Progenitor cell of endocrine pancreas (in vitro differentiated cells): ENCODE results near the gene CPOX. TPM values are rescaled to one million over a fixed set of nuclear protein-coding genes. Genes with fewer than 3 reads are reported as not detected.

Experiments
- DNase-seq: peaks from one replicate; pipeline ENCODE4 v3.0.0; 2021; ENCODE audit warnings: low spot score; ENCODE audit not compliant: unreplicated experiment
- H3K27ac Mint-ChIP-seq: 2 replicates; pipeline ENCODE4 v1.8.0; 2021; ENCODE audit warnings: mild to moderate bottlenecking, moderate library complexity, mixed read lengths
- H3K27me3 Mint-ChIP-seq: 2 replicates; pipeline ENCODE4 v1.8.0; 2021; ENCODE audit warnings: mixed read lengths
- H3K36me3 Mint-ChIP-seq: 2 replicates; pipeline ENCODE4 v1.8.0; 2022; ENCODE audit warnings: mixed read lengths; ENCODE audit not compliant: insufficient read depth
- H3K4me1 Mint-ChIP-seq: 2 replicates; pipeline ENCODE4 v1.8.0; 2021; ENCODE audit warnings: low read depth, mixed read lengths
- H3K4me3 Mint-ChIP-seq: 2 replicates; pipeline ENCODE4 v1.8.0; 2021; ENCODE audit warnings: low read depth, mild to moderate bottlenecking, moderate library complexity, mixed read lengths
- H3K9me3 Mint-ChIP-seq: 2 replicates; pipeline ENCODE4 v1.8.0; 2021; ENCODE audit warnings: low read depth, mixed read lengths
- CTCF ChIP-seq: fragments of 200-600 bp; sonication (generic); IDR thresholded peaks from one replicate; pipeline ENCODE4 v1.5.0; 2021; ENCODE audit warnings: antibody characterized with exemption, mild to moderate bottlenecking; ENCODE audit not compliant: unreplicated experiment
- total RNA-seq: library from RNA; stranded (reverse); gene quantifications from 2 replicates; pipeline ENCODE4 v1.2.1, GENCODE V29; 2021

CPOX gene
- total RNA-seq, 1 donor from 2014 or later = 24.4 TPM

- Mint-ChIP-seq H3K9me3 (no peaks in the 10 kb centered on the region), H3K36me3 (peaks cover 10% of the 10 kb centered on the region), H3K27me3 (no peaks in the 10 kb centered on the region), H3K4me1 (peaks cover 9% of the 10 kb centered on the region), H3K4me3 (peak overlapping the region; percentile 91), H3K27ac (peak overlapping the region; percentile 7)
- TF ChIP-seq CTCF = no peak
- DNase-seq = no peak
These were observed 971 bp downstream of the CPOX start for GRCh38 chr3:98592345-98592935.

- H3K27me3 Mint-ChIP-seq = no peaks in the 10 kb centered on the region
These were observed 3.9 kb downstream of the CPOX start for GRCh38 chr3:98589331-98590036.

GRCh38 chr3:98588065-98588464 is 5.3 kb downstream of the CPOX start:
- no peak for DNase-seq
- no peak overlapping the region for H3K4me3 Mint-ChIP-seq
- H3K36me3 Mint-ChIP-seq = peaks cover 22% of the 10 kb centered on the region
- peak; percentile 17 for TF ChIP-seq CTCF
- no peaks in the 10 kb centered on the region for H3K27me3 Mint-ChIP-seq
- no peaks in the 10 kb centered on the region for H3K9me3 Mint-ChIP-seq
- no peak overlapping the region for H3K27ac Mint-ChIP-seq
- H3K4me1 Mint-ChIP-seq = peaks cover 9% of the 10 kb centered on the region

More at GRCh38 chr3:98589331-98590036, 3.9 kb downstream of the CPOX start:
- Mint-ChIP-seq H3K27ac (no peak overlapping the region), H3K4me3 (no peak overlapping the region), H3K9me3 (no peaks in the 10 kb centered on the region), H3K4me1 (peaks cover 9% of the 10 kb centered on the region), H3K36me3 (peaks cover 19% of the 10 kb centered on the region)
- no peak for DNase-seq
- no peak for TF ChIP-seq CTCF

GRCh38 chr3:98587654-98588053 is 5.8 kb downstream of the CPOX start:
- DNase-seq = no peak
- Mint-ChIP-seq H3K4me1 (peaks cover 6% of the 10 kb centered on the region), H3K4me3 (no peak overlapping the region), H3K36me3 (peaks cover 25% of the 10 kb centered on the region), H3K9me3 (no peaks in the 10 kb centered on the region), H3K27me3 (no peaks in the 10 kb centered on the region), H3K27ac (no peak overlapping the region)
- TF ChIP-seq CTCF = no peak

GRCh38 chr3:98584547-98584946 is 8.9 kb downstream of the CPOX start:
- peaks cover 26% of the 10 kb centered on the region for H3K36me3 Mint-ChIP-seq
- no peaks in the 10 kb centered on the region for H3K4me1 Mint-ChIP-seq
- no peak overlapping the region for H3K27ac Mint-ChIP-seq
- no peak for TF ChIP-seq CTCF
- no peaks in the 10 kb centered on the region for H3K27me3 Mint-ChIP-seq
- no peak overlapping the region for H3K4me3 Mint-ChIP-seq
- no peak for DNase-seq
- H3K9me3 Mint-ChIP-seq = no peaks in the 10 kb centered on the region
